Subcutaneous abdominal adipose tissue (tissue), 5 donors: ENCODE results near the gene HOMEZ.
"Not testable (repeated sequence)": the region's sequence is repeated elsewhere in the genome, so short reads cannot be mapped to it uniquely, and the experiment has no call there.

ENCODE experiments used
- H3K27ac ChIP-seq: one replicate; pipeline ENCODE4 v1.7.0; 2013; ENCODE audit warnings: low read depth, mild to moderate bottlenecking, inconsistent platforms, low read length, moderate library complexity
- H3K27me3 ChIP-seq, 5 donors: one replicate each; pipeline ENCODE4 v1.7.0; 2013; ENCODE audit warnings: low read length in 5 of 5, inconsistent platforms in 1 of 5; ENCODE audit not compliant: control insufficient read depth in 5 of 5, insufficient read depth in 4 of 5
- H3K36me3 ChIP-seq, 5 donors: one replicate each; pipeline ENCODE4 v1.7.0; 2013; ENCODE audit warnings: low read length in 5 of 5; ENCODE audit not compliant: control insufficient read depth in 5 of 5, insufficient read depth in 5 of 5
- H3K4me1 ChIP-seq, 5 donors: one replicate each; pipeline ENCODE4 v1.7.0; 2013; ENCODE audit warnings: low read length in 5 of 5, mild to moderate bottlenecking in 3 of 5, moderate library complexity in 1 of 5; ENCODE audit not compliant: control insufficient read depth in 5 of 5, insufficient read depth in 5 of 5
- H3K4me3 ChIP-seq, 5 donors: one replicate each; pipeline ENCODE4 v1.7.0; 2013; ENCODE audit warnings: low read length in 5 of 5, low read depth in 1 of 5
- H3K9ac ChIP-seq, 5 donors: one replicate each; pipeline ENCODE4 v1.7.0; 2013; ENCODE audit warnings: low read length in 5 of 5, mild to moderate bottlenecking in 4 of 5, moderate library complexity in 3 of 5
- H3K9me3 ChIP-seq, 5 donors: one replicate each; pipeline ENCODE4 v1.7.0; 2013; ENCODE audit warnings: low read length in 5 of 5; ENCODE audit not compliant: control insufficient read depth in 5 of 5
- donor health status: healthy.
- donor health status: healthy.
- donor health status: healthy.
- donor health status: healthy.
- donor health status: healthy.

The HOMEZ gene

DNA sequence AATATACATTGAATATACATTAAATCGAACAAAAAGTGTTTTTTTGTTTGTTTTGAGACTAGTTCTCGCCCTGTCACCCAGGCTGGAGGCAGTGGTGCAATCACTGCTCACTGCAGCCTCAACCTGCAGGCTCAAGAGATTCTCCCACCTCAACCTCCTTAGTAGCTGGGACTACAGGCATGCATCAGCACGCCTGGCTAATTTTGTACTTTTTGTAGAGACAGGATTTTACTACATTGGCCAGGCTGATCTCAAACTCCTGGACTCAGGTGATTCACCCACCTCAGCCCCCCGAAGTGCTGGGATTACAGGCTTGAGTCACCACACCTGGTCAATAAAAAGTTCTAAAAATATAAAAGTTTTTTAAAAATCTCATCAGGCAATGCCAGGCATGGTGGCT, 58.4 kb downstream of the HOMEZ start:
- H3K9me3 ChIP-seq = peaks cover 0 to 7% (median 0%) of the 10 kb centered on the region in 5 donors
- no peaks in the 10 kb centered on the region for H3K4me1 ChIP-seq
- no peak overlapping the region for H3K4me3 ChIP-seq
- no peak overlapping the region for H3K9ac ChIP-seq
- no peaks in the 10 kb centered on the region for H3K36me3 ChIP-seq
- H3K27ac ChIP-seq = no peak overlapping the region
- no peaks in the 10 kb centered on the region for H3K27me3 ChIP-seq

GRCh38 chr14:23224958-23225357, 61.0 kb downstream of the HOMEZ start:
- not testable (repeated sequence) for H3K27me3 ChIP-seq, H3K9me3 ChIP-seq, H3K27ac ChIP-seq, H3K4me3 ChIP-seq, H3K36me3 ChIP-seq, H3K9ac ChIP-seq, H3K4me1 ChIP-seq
